Endothelial cell of umbilical vein (primary cell): ENCODE data around the gene CDH23. TPM values are rescaled to one million over a fixed set of nuclear protein-coding genes. Genes with fewer than 3 reads are reported as not detected.

Source experiments
- BruUV-seq: library from RNA; stranded (reverse); fragments of 400-500 nt; replicated peaks from 2 replicates; lab custom pipeline; 2021; lab: Mats Ljungman, UMichigan
- CTCF ChIA-PET: fragments of 300-600, 350-600 bp; sonication (Branson Sonifier 250); formaldehyde crosslinking; loops from one replicate; lab custom pipeline; 2021; ENCODE audit warnings: antibody characterized with exemption, inconsistent platforms; lab: Charles Lee
- POLR2A ChIA-PET: fragments of 300-600, 350-600 bp; sonication (Branson Sonifier 250); formaldehyde crosslinking; loops from one replicate; lab custom pipeline; 2021; ENCODE audit warnings: antibody characterized with exemption, inconsistent platforms; lab: Charles Lee
- DNase-seq: peaks from one replicate; pipeline ENCODE4 v3.0.0-alpha.2; 2011; ENCODE audit warnings: low read depth, low spot score
- FAIRE-seq: peaks from 2 replicates; lab custom pipeline; 2011; peaks lifted over from hg19 to GRCh38; lab: Jason Lieb, UNC
- H2AFZ ChIP-seq: 2 replicates; pipeline ENCODE4 v1.6.0; 2012; ENCODE audit warnings: low read depth, low read length, control low read depth, inconsistent platforms
- H3K27ac ChIP-seq: 2 replicates; pipeline ENCODE4 v1.5.1; 2011; ENCODE audit warnings: low read depth, mild to moderate bottlenecking, control low read depth, low read length, moderate library complexity; ENCODE audit not compliant: insufficient read depth
- H3K27me3 ChIP-seq, 2 experiments: 2 replicates each; pipeline versions ENCODE4 v1.6.0 to v1.6.1; 2011; ENCODE audit warnings: low read length in 2 of 2, mixed read lengths in 1 of 2; ENCODE audit not compliant: control insufficient read depth in 2 of 2, insufficient read depth in 2 of 2
- H3K36me3 ChIP-seq, 2 experiments: 2 replicates in 1 of 2; 3 replicates in 1 of 2; pipeline ENCODE4 v1.5.1; 2011; ENCODE audit warnings: low read length in 2 of 2, mild to moderate bottlenecking in 1 of 2, moderate library complexity in 1 of 2; ENCODE audit not compliant: control insufficient read depth in 2 of 2, insufficient read depth in 2 of 2; ENCODE audit errors: extremely low read depth in 1 of 2
- H3K4me1 ChIP-seq: 3 replicates; pipeline ENCODE4 v1.5.1; 2011; ENCODE audit warnings: mild to moderate bottlenecking, low read length; ENCODE audit not compliant: control insufficient read depth, insufficient read depth; ENCODE audit errors: extremely low read depth
- H3K4me2 ChIP-seq: 2 replicates; pipeline ENCODE4 v1.6.1; 2011; ENCODE audit warnings: low read length, control low read depth, mixed read lengths; ENCODE audit not compliant: insufficient read depth
- H3K4me3 ChIP-seq, 3 experiments: fragments of 200-600 bp in 1 of 3; sonication (generic), shearing (Covaris generic) in 1 of 3; replicated peaks in 1 of 3; 2 replicates each; pipeline ENCODE4 v1.5.1; 2011 to 2016; ENCODE audit warnings: control low read depth in 3 of 3, low read length in 3 of 3, mild to moderate bottlenecking in 2 of 3, inconsistent platforms in 1 of 3, low read depth in 1 of 3, moderate library complexity in 1 of 3; ENCODE audit not compliant: insufficient read depth in 1 of 3
- H3K79me2 ChIP-seq: 2 replicates; pipeline ENCODE4 v1.6.0; 2012; ENCODE audit warnings: low read length, inconsistent platforms; ENCODE audit not compliant: control insufficient read depth, insufficient read depth
- H3K9ac ChIP-seq: replicated peaks from 2 replicates; pipeline ENCODE3; 2011; ENCODE audit warnings: low read length, control low read depth; ENCODE audit not compliant: insufficient read depth; ENCODE audit errors: extremely low read depth
- H3K9me1 ChIP-seq: replicated peaks from 3 replicates; pipeline ENCODE4 v1.6.0; 2011; ENCODE audit warnings: mild to moderate bottlenecking, low read length; ENCODE audit not compliant: control insufficient read depth, insufficient read depth; ENCODE audit errors: extremely low read depth
- H3K9me3 ChIP-seq: replicated peaks from 2 replicates; pipeline ENCODE4 v1.5.1; 2012; ENCODE audit warnings: low read length, inconsistent platforms; ENCODE audit not compliant: control insufficient read depth, insufficient read depth
- H4K20me1 ChIP-seq: replicated peaks from 2 replicates; pipeline ENCODE3; 2011; ENCODE audit warnings: mild to moderate bottlenecking, low read length; ENCODE audit not compliant: control insufficient read depth, insufficient read depth; ENCODE audit errors: extremely low read depth
- EZH2 ChIP-seq: IDR thresholded peaks from 2 replicates; pipeline ENCODE4 v1.6.1; 2012; ENCODE audit warnings: borderline replicate concordance, low read depth, mild to moderate bottlenecking, moderate library complexity, low read length, inconsistent platforms; ENCODE audit not compliant: severe bottlenecking
- FOS ChIP-seq: IDR thresholded peaks from 2 replicates; pipeline ENCODE4 v1.6.1; 2011; ENCODE audit warnings: mild to moderate bottlenecking, low read length, moderate library complexity, borderline replicate concordance; ENCODE audit not compliant: insufficient read depth
- GATA2 ChIP-seq: IDR thresholded peaks from 2 replicates; pipeline ENCODE4 v1.7.0; 2011; ENCODE audit warnings: low read depth, mild to moderate bottlenecking, moderate library complexity, mixed read lengths, low read length; ENCODE audit not compliant: insufficient read length, insufficient read depth
- JUN ChIP-seq: IDR thresholded peaks from 2 replicates; pipeline ENCODE4 v1.6.1; 2011; ENCODE audit warnings: borderline replicate concordance, low read depth; ENCODE audit not compliant: insufficient read length, insufficient read depth
- MAX ChIP-seq: IDR thresholded peaks from 2 replicates; pipeline ENCODE4 v1.6.1; 2011; ENCODE audit not compliant: insufficient read depth, insufficient read length
- MYC ChIP-seq: IDR thresholded peaks from one replicate; pipeline ENCODE4 v1.6.1; 2011; ENCODE audit warnings: mild to moderate bottlenecking, low read depth, low read length
- POLR2A ChIP-seq: IDR thresholded peaks from 2 replicates; pipeline ENCODE4 v1.6.1; 2012; ENCODE audit warnings: low read depth, mild to moderate bottlenecking, control low read depth, low read length
- POLR2AphosphoS5 ChIP-seq: IDR thresholded peaks from 2 replicates; pipeline ENCODE4 v1.6.1; 2012; ENCODE audit warnings: low read depth, mild to moderate bottlenecking, control low read depth, low read length, moderate library complexity; ENCODE audit not compliant: insufficient read depth
- dilution Hi-C: fragments of 300-500 bp; cut with MboI; formaldehyde crosslinking; loops from one replicate; pipeline ENCODE4 v1.15.0; 2019; ENCODE audit warnings: low sequenced_read_pairs; ENCODE audit not compliant: extremely low pct_ligation_motif_present
- intact Hi-C: fragments of 100-400 bp; cut with micrococcal nuclease; formaldehyde crosslinking; loops from one replicate; pipeline ENCODE4 v1.10.0; 2022
- polyA plus RNA-seq, 4 experiments: library from polyadenylated mRNA; depleted of rRNA in 3 of 4; stranded (reverse) in 3 of 4; unstranded in 1 of 4; fragments of >200 nt; gene quantifications; 2 replicates each; pipeline versions ENCODE4 v1.2.1 to v1.2.3, GENCODE V29; 2011 to 2012; ENCODE audit warnings: missing spikeins in 1 of 4
- total RNA-seq: library from RNA; stranded (reverse); gene quantifications from 2 replicates; pipeline ENCODE4 v1.2.3, GENCODE V29; 2021
- TF ChIP-seq, protein P1 (sequence below), 2 donors: IDR thresholded peaks; 1 replicate in 1 of 2; 2 replicates in 1 of 2; pipeline ENCODE4 v1.5.1; 2011; ENCODE audit warnings: low read length in 2 of 2, mild to moderate bottlenecking in 2 of 2, moderate library complexity in 2 of 2, control low read depth in 1 of 2, inconsistent platforms in 1 of 2, low read depth in 1 of 2; ENCODE audit not compliant: insufficient read depth in 1 of 2; ENCODE audit errors: extremely low read depth in 1 of 2

CDH23 gene
- total and polyA plus RNA-seq, 2 donors (not counting 3 experiments of a cell fraction or from before 2014, with no cell fraction given): not detected

DNA sequence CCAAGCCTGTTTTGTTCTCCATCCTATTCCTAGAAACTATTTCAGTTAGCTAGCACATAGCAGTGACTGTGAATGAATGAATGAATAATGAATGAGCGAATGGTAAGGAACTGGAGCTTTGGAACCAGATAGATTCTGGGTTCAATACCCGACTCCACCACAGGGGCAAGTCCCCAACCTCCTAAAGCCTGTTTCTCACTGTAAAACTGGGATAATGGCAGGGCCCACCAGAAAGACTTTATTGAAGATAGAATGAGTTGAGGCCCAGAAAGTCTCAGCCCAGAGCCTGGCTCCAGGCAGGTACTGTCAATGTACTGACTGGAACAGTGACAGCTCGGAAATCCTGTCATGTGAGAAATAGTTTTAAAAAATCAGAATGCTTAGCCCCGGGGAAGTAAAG is 1.1 kb upstream of the CDH23 start:
- Histone ChIP-seq H3K36me3 (no peaks in the 10 kb centered on the region), H3K4me3 (no peak overlapping the region), H3K9me3 (no peaks in the 10 kb centered on the region), H4K20me1 (no peaks in the 10 kb centered on the region), H3K4me2 (no peak overlapping the region), H3K27me3 (peaks cover 52 to 66% of the 10 kb centered on the region in 2 experiments), H3K9me1 (no peaks in the 10 kb centered on the region), H3K9ac (no peak overlapping the region), H3K79me2 (no peaks in the 10 kb centered on the region), H3K4me1 (no peaks in the 10 kb centered on the region), H2AFZ (no peak overlapping the region), H3K27ac (no peak overlapping the region)
- no TSS peak for BruUV-seq
- POLR2A ChIA-PET: no interaction called here
- CTCF ChIA-PET: interaction anchor here (0.9 to 2.5 kb wide), 4 partner anchors 12 to 312 kb away, joined by 3 to 30 read pairs (median 5); no protein-coding TSS in a partner anchor
- FAIRE-seq (no peak), DNase-seq (no peak)
- dilution Hi-C loops (no loop called here), intact Hi-C loops (no loop called here)
- TF ChIP-seq GATA2: no peak
- TF ChIP-seq JUN: no peak
- TF ChIP-seq EZH2: no peak
- no peak for TF ChIP-seq POLR2AphosphoS5
- TF ChIP-seq MYC: no peak
- no peak for TF ChIP-seq FOS
- TF ChIP-seq, protein P1, sequence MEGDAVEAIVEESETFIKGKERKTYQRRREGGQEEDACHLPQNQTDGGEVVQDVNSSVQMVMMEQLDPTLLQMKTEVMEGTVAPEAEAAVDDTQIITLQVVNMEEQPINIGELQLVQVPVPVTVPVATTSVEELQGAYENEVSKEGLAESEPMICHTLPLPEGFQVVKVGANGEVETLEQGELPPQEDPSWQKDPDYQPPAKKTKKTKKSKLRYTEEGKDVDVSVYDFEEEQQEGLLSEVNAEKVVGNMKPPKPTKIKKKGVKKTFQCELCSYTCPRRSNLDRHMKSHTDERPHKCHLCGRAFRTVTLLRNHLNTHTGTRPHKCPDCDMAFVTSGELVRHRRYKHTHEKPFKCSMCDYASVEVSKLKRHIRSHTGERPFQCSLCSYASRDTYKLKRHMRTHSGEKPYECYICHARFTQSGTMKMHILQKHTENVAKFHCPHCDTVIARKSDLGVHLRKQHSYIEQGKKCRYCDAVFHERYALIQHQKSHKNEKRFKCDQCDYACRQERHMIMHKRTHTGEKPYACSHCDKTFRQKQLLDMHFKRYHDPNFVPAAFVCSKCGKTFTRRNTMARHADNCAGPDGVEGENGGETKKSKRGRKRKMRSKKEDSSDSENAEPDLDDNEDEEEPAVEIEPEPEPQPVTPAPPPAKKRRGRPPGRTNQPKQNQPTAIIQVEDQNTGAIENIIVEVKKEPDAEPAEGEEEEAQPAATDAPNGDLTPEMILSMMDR (IDR thresholded peaks at IDR 0.05; ENCODE audit: extremely low read depth in 1 of 2, insufficient read depth in 1 of 2, low read depth in 1 of 2, low read length in 2 of 2): no peak
- no peak for TF ChIP-seq MAX
- TF ChIP-seq POLR2A: no peak
